OCI-LY3 (cell line): ENCODE data around the gene EYA3.

Experiments
- EZH2phosphoT487 ChIP-seq: fragments of 200-600 bp; shearing (Covaris generic); IDR thresholded peaks from 2 replicates; pipeline ENCODE4 v1.6.1; 2018; ENCODE audit warnings: antibody characterized with exemption, mixed run types, low read depth
- TF ChIP-seq, protein P1 (sequence below): fragments of 200-600, 300-600 bp; sonication (generic); IDR thresholded peaks from 2 replicates; pipeline ENCODE4 v1.5.1; 2014; ENCODE audit warnings: antibody characterized with exemption, low read length, low read depth

DNA sequence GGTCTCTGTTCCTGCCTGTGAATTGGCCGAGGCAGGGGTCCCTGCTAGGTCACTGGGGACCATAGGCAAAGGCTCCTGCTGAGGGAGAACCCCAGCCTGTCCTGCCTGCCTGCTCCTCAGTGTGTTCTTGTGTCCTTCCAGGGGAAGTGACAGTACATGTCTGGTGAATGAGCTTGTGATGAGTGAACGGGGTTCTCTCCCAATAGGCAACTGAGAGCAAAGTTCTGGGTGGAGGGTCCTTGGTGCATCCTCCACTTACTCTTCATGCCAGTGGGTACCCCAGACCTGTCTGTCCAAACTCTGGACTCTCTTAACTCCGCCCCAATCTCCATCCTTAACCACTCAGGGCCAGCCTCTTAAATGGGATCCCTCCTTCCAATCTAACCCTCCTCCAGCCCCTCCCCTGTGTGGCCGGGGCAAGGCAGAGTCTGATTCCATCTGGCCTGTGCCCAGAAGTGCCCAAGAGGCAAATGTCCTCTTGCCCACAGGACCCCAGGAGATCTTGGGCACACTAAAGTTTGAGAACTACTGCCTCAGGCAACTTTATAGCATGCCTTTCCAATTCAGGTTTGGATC lies 126.7 kb downstream of the EYA3 start:
- TF ChIP-seq, protein P1, sequence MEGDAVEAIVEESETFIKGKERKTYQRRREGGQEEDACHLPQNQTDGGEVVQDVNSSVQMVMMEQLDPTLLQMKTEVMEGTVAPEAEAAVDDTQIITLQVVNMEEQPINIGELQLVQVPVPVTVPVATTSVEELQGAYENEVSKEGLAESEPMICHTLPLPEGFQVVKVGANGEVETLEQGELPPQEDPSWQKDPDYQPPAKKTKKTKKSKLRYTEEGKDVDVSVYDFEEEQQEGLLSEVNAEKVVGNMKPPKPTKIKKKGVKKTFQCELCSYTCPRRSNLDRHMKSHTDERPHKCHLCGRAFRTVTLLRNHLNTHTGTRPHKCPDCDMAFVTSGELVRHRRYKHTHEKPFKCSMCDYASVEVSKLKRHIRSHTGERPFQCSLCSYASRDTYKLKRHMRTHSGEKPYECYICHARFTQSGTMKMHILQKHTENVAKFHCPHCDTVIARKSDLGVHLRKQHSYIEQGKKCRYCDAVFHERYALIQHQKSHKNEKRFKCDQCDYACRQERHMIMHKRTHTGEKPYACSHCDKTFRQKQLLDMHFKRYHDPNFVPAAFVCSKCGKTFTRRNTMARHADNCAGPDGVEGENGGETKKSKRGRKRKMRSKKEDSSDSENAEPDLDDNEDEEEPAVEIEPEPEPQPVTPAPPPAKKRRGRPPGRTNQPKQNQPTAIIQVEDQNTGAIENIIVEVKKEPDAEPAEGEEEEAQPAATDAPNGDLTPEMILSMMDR: no peak
- TF ChIP-seq EZH2phosphoT487: no peak
